CD14-positive monocyte (primary cell): ENCODE results near the gene EPHA8. TPM values are rescaled to one million over a fixed set of nuclear protein-coding genes. Genes with fewer than 3 reads are reported as not detected.

ENCODE experiments used
- DNase-seq, 3 donors: peaks; one replicate each; pipeline ENCODE4 v3.0.0-alpha.2; 2011 to 2022
- H2AFZ ChIP-seq: 2 replicates; pipeline ENCODE4 v1.6.0; 2012; ENCODE audit warnings: mild to moderate bottlenecking, low read depth, low read length, inconsistent platforms; ENCODE audit not compliant: insufficient read depth, poor library complexity, severe bottlenecking
- H3K27ac ChIP-seq, 2 donors: 1 replicate in 1 of 2; 2 replicates in 1 of 2; pipeline ENCODE4 v1.5.1; 2012 to 2013; ENCODE audit warnings: low read length in 2 of 2, control low read depth in 1 of 2, inconsistent platforms in 1 of 2, low read depth in 1 of 2, mild to moderate bottlenecking in 1 of 2
- H3K27me3 ChIP-seq, 2 donors: one replicate each; pipeline versions ENCODE4 v1.6.0 to v1.6.1; 2011 to 2013; ENCODE audit warnings: low read length in 2 of 2; ENCODE audit not compliant: control insufficient read depth in 2 of 2, insufficient read depth in 2 of 2
- H3K36me3 ChIP-seq, 2 donors: replicated peaks in 1 of 2; 1 replicate in 1 of 2; 2 replicates in 1 of 2; pipeline versions ENCODE4 v1.5.1 to v1.6.1; 2012 to 2013; ENCODE audit warnings: low read length in 2 of 2, control low read depth in 1 of 2, inconsistent platforms in 1 of 2, mild to moderate bottlenecking in 1 of 2; ENCODE audit not compliant: insufficient read depth in 2 of 2, control insufficient read depth in 1 of 2
- H3K4me1 ChIP-seq, 2 donors: 1 replicate in 1 of 2; 2 replicates in 1 of 2; pipeline versions ENCODE4 v1.5.1 to v1.6.1; 2012 to 2013; ENCODE audit warnings: low read length in 2 of 2, control low read depth in 1 of 2, inconsistent platforms in 1 of 2, mild to moderate bottlenecking in 1 of 2, moderate library complexity in 1 of 2; ENCODE audit not compliant: insufficient read depth in 2 of 2, control insufficient read depth in 1 of 2
- H3K4me2 ChIP-seq: replicated peaks from 2 replicates; pipeline ENCODE3; 2012; ENCODE audit warnings: low read length, moderate library complexity, mild to moderate bottlenecking; ENCODE audit not compliant: poor library complexity, severe bottlenecking; ENCODE audit errors: extremely low read depth
- H3K4me3 ChIP-seq, 3 experiments: fragments of 200-600 bp in 1 of 3; sonication (generic) in 1 of 3; replicated peaks in 1 of 3; 1 replicate in 2 of 3; 2 replicates in 1 of 3; pipeline ENCODE4 v1.5.1; 2011 to 2013; ENCODE audit warnings: low read length in 3 of 3, mild to moderate bottlenecking in 3 of 3, control low read depth in 2 of 3, low read depth in 2 of 3, inconsistent platforms in 1 of 3, moderate library complexity in 1 of 3
- H3K79me2 ChIP-seq: 2 replicates; pipeline ENCODE4 v1.6.0; 2012; ENCODE audit warnings: mild to moderate bottlenecking, control low read depth, inconsistent platforms, low read length, moderate library complexity; ENCODE audit not compliant: insufficient read depth
- H3K9ac ChIP-seq: 2 replicates; pipeline ENCODE4 v1.6.0; 2017; ENCODE audit warnings: low read length, mild to moderate bottlenecking; ENCODE audit not compliant: insufficient read depth, poor library complexity, severe bottlenecking
- H3K9me3 ChIP-seq, 2 donors: replicated peaks in 1 of 2; 1 replicate in 1 of 2; 2 replicates in 1 of 2; pipeline versions ENCODE4 v1.5.1 to v1.6.1; 2012 to 2013; ENCODE audit warnings: low read length in 2 of 2, control low read depth in 1 of 2; ENCODE audit not compliant: control insufficient read depth in 1 of 2, insufficient read depth in 1 of 2
- H4K20me1 ChIP-seq: 2 replicates; pipeline ENCODE4 v1.6.0; 2012; ENCODE audit warnings: mild to moderate bottlenecking, low read length, control low read depth, moderate library complexity; ENCODE audit not compliant: insufficient read depth
- H3K27ac Mint-ChIP-seq, 7 donors: one replicate each; pipeline ENCODE4 v1.8.0; 2020; ENCODE audit warnings: mild to moderate bottlenecking in 7 of 7, mixed read lengths in 7 of 7, moderate library complexity in 6 of 7, inconsistent platforms in 2 of 7
- H3K27me3 Mint-ChIP-seq, 3 donors: one replicate each; pipeline ENCODE4 v1.8.0; 2021 to 2022; ENCODE audit warnings: low read depth in 3 of 3, mild to moderate bottlenecking in 3 of 3, mixed read lengths in 3 of 3, moderate library complexity in 3 of 3, inconsistent platforms in 1 of 3
- H3K36me3 Mint-ChIP-seq, 2 donors: one replicate each; pipeline ENCODE4 v1.8.0; 2020; ENCODE audit warnings: mixed read lengths in 2 of 2, inconsistent platforms in 1 of 2, mild to moderate bottlenecking in 1 of 2
- H3K4me1 Mint-ChIP-seq: one replicate; pipeline ENCODE4 v1.8.0; 2020; ENCODE audit warnings: mild to moderate bottlenecking, mixed read lengths
- H3K4me3 Mint-ChIP-seq, 2 donors: one replicate each; pipeline ENCODE4 v1.8.0; 2020; ENCODE audit warnings: mild to moderate bottlenecking in 2 of 2, mixed read lengths in 2 of 2, moderate library complexity in 1 of 2
- H3K9me3 Mint-ChIP-seq, 7 donors: one replicate each; pipeline ENCODE4 v1.8.0; 2020 to 2022; ENCODE audit warnings: mixed read lengths in 7 of 7, mild to moderate bottlenecking in 6 of 7, moderate library complexity in 6 of 7, inconsistent platforms in 2 of 7
- CTCF ChIP-seq: fragments of 200-600 bp; IDR thresholded peaks from one replicate; pipeline ENCODE4 v1.8.0; 2022; ENCODE audit warnings: antibody characterized with exemption, mild to moderate bottlenecking
- WGBS: methylation state at CpG from one replicate; pipeline ENCODE4 v1.1.5; 2013; ENCODE audit warnings: missing lambda C conversion rate; ENCODE audit not compliant: insufficient coverage; 5-methylcytosine and 5-hydroxymethylcytosine counted together
- intact Hi-C, 2 donors: fragments of 100-400 bp; cut with micrococcal nuclease; formaldehyde crosslinking; loops; one replicate each; pipeline versions ENCODE4 v1.15.0 to v1.15.1; 2023
- polyA plus RNA-seq, 3 donors: library from polyadenylated mRNA; depleted of rRNA in 1 of 3; unstranded in 2 of 3; stranded (reverse) in 1 of 3; fragments of 300-500 nt in 2 of 3; fragments of >200 nt in 1 of 3; fragmentation: Illumina TruSeq in 2 of 3; gene quantifications; 1 replicate in 2 of 3; 2 replicates in 1 of 3; pipeline ENCODE4 v1.2.3, GENCODE V29; 2012 to 2021

Gene EPHA8
- polyA plus RNA-seq, 3 donors = 0.04 TPM; not detected in 2

GRCh38 chr1:22598736-22599135 lies 35.4 kb downstream of the EPHA8 start:
- Histone ChIP-seq H3K4me1 (no peaks in the 10 kb centered on the region), H3K4me2 (no peak overlapping the region), H3K4me3 (no peak overlapping the region), H2AFZ (no peak overlapping the region), H3K27ac (no peak overlapping the region), H3K27me3 (no peaks in the 10 kb centered on the region), H3K79me2 (no peaks in the 10 kb centered on the region), H3K9me3 (no peaks in the 10 kb centered on the region), H4K20me1 (no peaks in the 10 kb centered on the region), H3K36me3 (no peaks in the 10 kb centered on the region), H3K9ac (no peak overlapping the region)
- no peak overlapping the region for H3K4me3 Mint-ChIP-seq
- intact Hi-C loops = no loop called here
- H3K4me1 Mint-ChIP-seq = no peaks in the 10 kb centered on the region
- no peak overlapping the region for H3K27ac Mint-ChIP-seq
- peaks cover 0 to 6% (median 5%) of the 10 kb centered on the region in 3 donors for H3K27me3 Mint-ChIP-seq
- DNase-seq = no peak
- H3K36me3 Mint-ChIP-seq = no peaks in the 10 kb centered on the region
- no peaks in the 10 kb centered on the region for H3K9me3 Mint-ChIP-seq
- 82% methylated on average over 23 of the region's 24 CpGs for WGBS
- no peak for TF ChIP-seq CTCF

- Histone ChIP-seq H3K4me3 (no peak overlapping the region), H3K27me3 (no peaks in the 10 kb centered on the region), H3K9me3 (no peaks in the 10 kb centered on the region), H2AFZ (no peak overlapping the region), H4K20me1 (no peaks in the 10 kb centered on the region), H3K36me3 (no peaks in the 10 kb centered on the region), H3K9ac (no peak overlapping the region), H3K79me2 (no peaks in the 10 kb centered on the region), H3K4me1 (no peaks in the 10 kb centered on the region), H3K4me2 (no peak overlapping the region), H3K27ac (no peak overlapping the region)
- Mint-ChIP-seq H3K4me3 (no peak overlapping the region), H3K36me3 (no peaks in the 10 kb centered on the region), H3K4me1 (no peaks in the 10 kb centered on the region), H3K27ac (no peak overlapping the region), H3K27me3 (peaks cover 0 to 8% (median 2%) of the 10 kb centered on the region in 3 donors), H3K9me3 (no peaks in the 10 kb centered on the region)
- intact Hi-C loops = no loop called here
- no peak for TF ChIP-seq CTCF
- 64% methylated on average over 21 of the region's 22 CpGs for WGBS
- DNase-seq = no peak
Measured at GRCh38 chr1:22600071-22600816, 37.0 kb downstream of the EPHA8 start.
